ENCODE results near the gene ERVK3-1. TPM values are rescaled to one million over a fixed set of nuclear protein-coding genes. Genes with fewer than 3 reads are reported as not detected.

ERVK3-1 gene
- total and polyA plus RNA-seq, 2 of the 13 experiments (the other 11 are each of a cell fraction or from before 2014, with no cell fraction given) = 28.5 to 38.7 TPM

- H3K4me3 ChIP-seq (replicated peaks in 1 of 3; ENCODE audit: insufficient read depth in 1 of 3, low read depth in 2 of 3, low read length in 3 of 3) = peak within 1 kb of the TSS; percentile 50 to 71 (median 68); a peak in 5 of 6 replicates
- ATAC-seq (peak; percentile 76), FAIRE-seq (no peak), DNase-seq (ENCODE audit: low spot score) (no peak)
- CTCF ChIA-PET (ENCODE audit: low intra/inter-chr PET ratio, low total read pairs) = no interaction called here
- 8% methylated on average over 16 of the region's 26 CpGs for WGBS (ENCODE audit: low lambda C conversion rate)
- no peak within 1 kb of the TSS for H2AFZ ChIP-seq (ENCODE audit: low read length)
- peak within 1 kb of the TSS; percentile 62 for H3K9ac ChIP-seq (ENCODE audit: insufficient read depth, low read depth, low read length)
- BruUV-seq (replicated peaks) = TSS peak; percentile 58
- intact Hi-C loops (cut with micrococcal nuclease; ENCODE audit: unreplicated experiment) (no loop called here), in situ Hi-C loops (cut with HindIII; ENCODE audit: extremely low pct_ligation_motif_present, low pct_unique_long_range_greater_than_20kb) (no loop called here)
- no peaks in the 10 kb centered on the region for H4K20me1 ChIP-seq (ENCODE audit: insufficient read depth, low read length)
- H3K79me2 ChIP-seq (ENCODE audit: insufficient read depth, low read length) = no peaks in the 10 kb centered on the region
- peak within 1 kb of the TSS; percentile 93 for H3K4me2 ChIP-seq (ENCODE audit: low read depth, low read length)
- no peaks in the 10 kb centered on the region for H3K9me3 ChIP-seq (ENCODE audit: low read length)
- POLR2A ChIA-PET = interaction anchor here (0.7 to 1.8 kb wide), 8 partner anchors 9 to 54 kb away, joined by 3 to 23 read pairs (median 4); partner anchors contain the start of genes ZNF497 and ZSCAN22
- no peaks in the 10 kb centered on the region for H3K36me3 ChIP-seq (replicated peaks in 1 of 2; ENCODE audit: control insufficient read depth in 1 of 2, insufficient read depth in 2 of 2, low read length in 2 of 2)
- H3K27ac ChIP-seq (ENCODE audit: extremely low read length, insufficient read depth, low read length) = peak within 1 kb of the TSS; percentile 55
- H3K4me1 ChIP-seq (ENCODE audit: insufficient read depth, low read length) = peaks cover 48% of the 10 kb centered on the region
- H3K27me3 ChIP-seq (ENCODE audit: control insufficient read depth in 1 of 2, insufficient read depth in 2 of 2, low read length in 2 of 2) = no peaks in the 10 kb centered on the region
- peak; percentile 18; the same call in 1 of the 2 replicates for TF ChIP-seq ERF (CRISPR knock-in tag; IDR thresholded peaks at IDR 0.05)
- TF ChIP-seq, protein P1, sequence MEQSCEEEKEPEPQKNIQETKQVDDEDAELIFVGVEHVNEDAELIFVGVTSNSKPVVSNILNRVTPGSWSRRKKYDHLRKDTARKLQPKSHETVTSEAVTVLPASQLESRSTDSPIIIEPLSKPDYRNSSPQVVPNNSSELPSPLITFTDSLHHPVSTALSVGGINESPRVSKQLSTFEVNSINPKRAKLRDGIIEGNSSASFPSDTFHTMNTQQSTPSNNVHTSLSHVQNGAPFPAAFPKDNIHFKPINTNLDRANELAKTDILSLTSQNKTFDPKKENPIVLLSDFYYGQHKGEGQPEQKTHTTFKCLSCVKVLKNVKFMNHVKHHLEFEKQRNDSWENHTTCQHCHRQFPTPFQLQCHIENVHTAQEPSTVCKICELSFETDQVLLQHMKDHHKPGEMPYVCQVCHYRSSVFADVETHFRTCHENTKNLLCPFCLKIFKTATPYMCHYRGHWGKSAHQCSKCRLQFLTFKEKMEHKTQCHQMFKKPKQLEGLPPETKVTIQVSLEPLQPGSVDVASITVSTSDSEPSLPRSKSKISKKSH (CRISPR knock-in tag; IDR thresholded peaks at IDR 0.05; ENCODE audit: borderline replicate concordance) = no peak
- TF ChIP-seq, protein P2, sequence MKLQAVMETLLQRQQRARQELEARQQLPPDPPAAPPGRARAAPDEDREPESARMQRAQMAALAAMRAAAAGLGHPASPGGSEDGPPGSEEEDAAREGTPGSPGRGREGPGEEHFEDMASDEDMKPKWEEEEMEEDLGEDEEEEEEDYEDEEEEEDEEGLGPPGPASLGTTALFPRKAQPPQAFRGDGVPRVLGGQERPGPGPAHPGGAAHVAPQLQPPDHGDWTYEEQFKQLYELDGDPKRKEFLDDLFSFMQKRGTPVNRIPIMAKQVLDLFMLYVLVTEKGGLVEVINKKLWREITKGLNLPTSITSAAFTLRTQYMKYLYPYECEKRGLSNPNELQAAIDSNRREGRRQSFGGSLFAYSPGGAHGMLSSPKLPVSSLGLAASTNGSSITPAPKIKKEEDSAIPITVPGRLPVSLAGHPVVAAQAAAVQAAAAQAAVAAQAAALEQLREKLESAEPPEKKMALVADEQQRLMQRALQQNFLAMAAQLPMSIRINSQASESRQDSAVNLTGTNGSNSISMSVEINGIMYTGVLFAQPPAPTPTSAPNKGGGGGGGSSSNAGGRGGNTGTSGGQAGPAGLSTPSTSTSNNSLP (IDR thresholded peaks at IDR 0.05; ENCODE audit: low read depth, low read length) = peak; percentile 50; the same call in 1 of the 2 replicates
- TF ChIP-seq SOX6 (IDR thresholded peaks at IDR 0.05) = no peak
- peak; percentile 72 for TF ChIP-seq SOX6 (CRISPR knock-in tag; IDR thresholded peaks at IDR 0.05)
- TF ChIP-seq MYC (CRISPR knock-in tag; IDR thresholded peaks at IDR 0.05; ENCODE audit: borderline replicate concordance) = 0 out of 2 replicates have a peak, but pooled peaks have one; percentile 2
- TF ChIP-seq, protein P3, sequence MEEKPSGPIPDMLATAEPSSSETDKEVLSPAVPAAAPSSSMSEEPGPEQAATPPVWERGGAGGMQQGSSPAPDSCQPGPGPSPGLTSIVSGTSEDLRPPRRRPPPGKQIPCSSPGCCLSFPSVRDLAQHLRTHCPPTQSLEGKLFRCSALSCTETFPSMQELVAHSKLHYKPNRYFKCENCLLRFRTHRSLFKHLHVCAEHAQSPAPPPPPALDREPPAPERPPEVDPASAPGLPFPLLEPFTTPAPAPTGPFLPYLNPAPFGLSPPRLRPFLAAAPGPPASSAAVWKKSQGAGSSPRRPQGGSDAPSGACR (CRISPR knock-in tag; IDR thresholded peaks at IDR 0.05) = peak; percentile 51; the same call in 1 of the 2 replicates
- TF ChIP-seq ZFP37 (CRISPR knock-in tag; IDR thresholded peaks at IDR 0.05; ENCODE audit: borderline replicate concordance) = no peak
- no peak for TF ChIP-seq MTA3 (CRISPR knock-in tag; IDR thresholded peaks at IDR 0.05)
- TF ChIP-seq, protein P4, sequence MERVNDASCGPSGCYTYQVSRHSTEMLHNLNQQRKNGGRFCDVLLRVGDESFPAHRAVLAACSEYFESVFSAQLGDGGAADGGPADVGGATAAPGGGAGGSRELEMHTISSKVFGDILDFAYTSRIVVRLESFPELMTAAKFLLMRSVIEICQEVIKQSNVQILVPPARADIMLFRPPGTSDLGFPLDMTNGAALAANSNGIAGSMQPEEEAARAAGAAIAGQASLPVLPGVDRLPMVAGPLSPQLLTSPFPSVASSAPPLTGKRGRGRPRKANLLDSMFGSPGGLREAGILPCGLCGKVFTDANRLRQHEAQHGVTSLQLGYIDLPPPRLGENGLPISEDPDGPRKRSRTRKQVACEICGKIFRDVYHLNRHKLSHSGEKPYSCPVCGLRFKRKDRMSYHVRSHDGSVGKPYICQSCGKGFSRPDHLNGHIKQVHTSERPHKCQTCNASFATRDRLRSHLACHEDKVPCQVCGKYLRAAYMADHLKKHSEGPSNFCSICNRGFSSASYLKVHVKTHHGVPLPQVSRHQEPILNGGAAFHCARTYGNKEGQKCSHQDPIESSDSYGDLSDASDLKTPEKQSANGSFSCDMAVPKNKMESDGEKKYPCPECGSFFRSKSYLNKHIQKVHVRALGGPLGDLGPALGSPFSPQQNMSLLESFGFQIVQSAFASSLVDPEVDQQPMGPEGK (CRISPR knock-in tag; IDR thresholded peaks at IDR 0.05) = peak; percentile 95
- peak; percentile 72; the same call in 1 of the 2 replicates for TF ChIP-seq ZNF746 (CRISPR knock-in tag; IDR thresholded peaks at IDR 0.05)
- TF ChIP-seq RARA (CRISPR knock-in tag; IDR thresholded peaks at IDR 0.05) = peak; percentile 92
- TF ChIP-seq CCDC6 (CRISPR knock-in tag; IDR thresholded peaks at IDR 0.05) = no peak
- TF ChIP-seq NCOR1 (IDR thresholded peaks at IDR 0.05; ENCODE audit: borderline replicate concordance, low read length) = peak; percentile 62; the same call in 1 of the 2 replicates
- peak; percentile 35 for TF ChIP-seq PHF8 (CRISPR knock-in tag; IDR thresholded peaks at IDR 0.05)
- TF ChIP-seq POLR2G (IDR thresholded peaks at IDR 0.05; ENCODE audit: low read depth, low read length) = peak; percentile 45; the same call in 1 of the 2 replicates
- TF ChIP-seq NR2F2 (IDR thresholded peaks at IDR 0.05; ENCODE audit: borderline replicate concordance, low read depth) = peak; percentile 90
These were observed 47.8 kb downstream of the ERVK3-1 start, which contains the start of gene A1BG for GRCh38 chr19:58352760-58353671. TSS of gene A1BG (minus strand) at chr19:58353492. CDS start at chr19:58353437, 55 bp downstream.
